NT2/D1 (cell line): Measurements from ENCODE around the gene SLC5A3.

Experiments
- SUZ12 ChIP-seq: IDR thresholded peaks from 2 replicates; pipeline ENCODE4 v1.6.1; 2011; ENCODE audit not compliant: insufficient read length, insufficient read depth; ENCODE audit errors: extremely low read depth
- YY1 ChIP-seq: IDR thresholded peaks from 2 replicates; pipeline ENCODE4 v1.6.1; 2011; ENCODE audit not compliant: insufficient read length, insufficient read depth
- ZNF274 ChIP-seq: IDR thresholded peaks from 2 replicates; pipeline ENCODE4 v1.6.1; 2011; ENCODE audit warnings: mild to moderate bottlenecking, low read depth, low read length

DNA sequence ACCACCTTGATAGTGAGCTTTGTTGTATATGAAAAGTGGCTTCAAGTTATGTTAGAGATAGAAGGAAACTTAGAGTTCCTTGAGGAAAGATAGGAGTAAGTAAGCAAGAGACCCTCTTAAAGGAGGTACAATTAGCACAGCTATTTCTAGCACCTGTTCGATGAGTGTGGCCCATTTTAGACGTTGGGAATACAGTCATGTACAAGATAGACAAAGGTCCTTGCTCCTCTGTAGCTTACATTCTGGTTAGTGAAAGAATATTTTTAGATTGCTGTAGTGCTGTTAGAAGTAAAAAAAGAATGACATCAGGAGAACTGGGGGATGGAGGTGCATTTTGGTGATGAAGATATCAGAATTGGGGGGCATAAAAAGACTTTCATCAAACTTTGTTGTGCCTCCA lies 47.5 kb downstream of the SLC5A3 start:
- TF ChIP-seq SUZ12 = no peak
- no peak for TF ChIP-seq ZNF274
- TF ChIP-seq YY1 = no peak
